Glomerular endothelial cell (primary cell): ENCODE data around the gene ZNF778. TPM values are rescaled to one million over a fixed set of nuclear protein-coding genes. Genes with fewer than 3 reads are reported as not detected.

Source experiments
- DNase-seq: peaks from one replicate; pipeline ENCODE4 v3.0.0-alpha.2; 2011; ENCODE audit warnings: low read depth, low spot score; ENCODE audit errors: extremely low read depth
- total RNA-seq: library from RNA; depleted of rRNA; stranded (reverse); fragments of >200 nt; gene quantifications from 2 replicates; pipeline ENCODE4 v1.2.3, GENCODE V29; 2015

ZNF778 gene
- 7.9 and 10.6 TPM in 2 replicates for total RNA-seq

GRCh38 chr16:89217388-89218191 lies at the start of gene ZNF778:
TSS of gene ZNF778 (plus strand) at chr16:89217703. CDS start at chr16:89221128, 3,425 bp downstream.
- no peak for DNase-seq

- DNase-seq, result no peak
These were observed 48.9 kb upstream of the ZNF778 start for GRCh38 chr16:89168381-89169189.

GRCh38 chr16:89169778-89170177 lies 47.7 kb upstream of the ZNF778 start:
- no peak for DNase-seq

- no peak for DNase-seq
These were observed 46.9 kb upstream of the ZNF778 start for GRCh38 chr16:89170346-89171215.

GRCh38 chr16:89171216-89172170 lies 46.0 kb upstream of the ZNF778 start, which contains the start of gene CDH15:
TSS of gene CDH15 (plus strand) at chr16:89171748. CDS start at chr16:89171832, 84 bp downstream.
- DNase-seq, result no peak

- no peak for DNase-seq
These were observed 45.4 kb upstream of the ZNF778 start for GRCh38 chr16:89172171-89172527.

- DNase-seq, result no peak
These were observed 44.9 kb upstream of the ZNF778 start for GRCh38 chr16:89172528-89173173.

GRCh38 chr16:89173174-89173921 lies 44.2 kb upstream of the ZNF778 start:
- DNase-seq, result no peak

GRCh38 chr16:89174055-89174827 lies 43.3 kb upstream of the ZNF778 start:
- DNase-seq, result no peak

- no peak for DNase-seq
These were observed 42.6 kb upstream of the ZNF778 start for GRCh38 chr16:89174877-89175276.

GRCh38 chr16:89175280-89176146 lies 42.0 kb upstream of the ZNF778 start:
- DNase-seq, result no peak

- no peak for DNase-seq
These were observed 41.3 kb upstream of the ZNF778 start for GRCh38 chr16:89176147-89176690.

GRCh38 chr16:89176717-89177116 lies 40.8 kb upstream of the ZNF778 start:
- no peak for DNase-seq

GRCh38 chr16:89177501-89177900 lies 40.0 kb upstream of the ZNF778 start:
- DNase-seq, result no peak

GRCh38 chr16:89178453-89179147 lies 38.9 kb upstream of the ZNF778 start:
- DNase-seq, result no peak

GRCh38 chr16:89179148-89179484 lies 38.4 kb upstream of the ZNF778 start:
- no peak for DNase-seq
